Measurements from ENCODE around the gene LAMC1. TPM values are rescaled to one million over a fixed set of nuclear protein-coding genes. Genes with fewer than 3 reads are reported as not detected.

LAMC1 gene
- total RNA-seq, 1 experiment from 2014 or later: 71.5 TPM

GRCh38 chr1:183103577-183103976 lies 80.4 kb downstream of the LAMC1 start:
- Histone ChIP-seq H3K9ac (ENCODE audit: low read length) (no peak overlapping the region), H2AFZ (ENCODE audit: low read length) (no peak overlapping the region), H3K9me3 (ENCODE audit: low read length) (no peaks in the 10 kb centered on the region), H3K4me2 (ENCODE audit: low read length) (no peak overlapping the region), H4K20me1 (ENCODE audit: low read length) (peaks cover 4% of the 10 kb centered on the region; the same call in 1 of the 2 replicates), H3K27ac (ENCODE audit: low read length) (no peak overlapping the region), H3K4me1 (ENCODE audit: insufficient read depth, low read length) (no peaks in the 10 kb centered on the region), H3K79me2 (ENCODE audit: low read length) (peaks cover 22% of the 10 kb centered on the region), H3F3A (ENCODE audit: low read length, unreplicated experiment) (no peaks in the 10 kb centered on the region), H3K36me3 (ENCODE audit: low read depth, low read length) (peaks cover 8% of the 10 kb centered on the region), H3K9me2 (replicated peaks; ENCODE audit: low read length) (no peaks in the 10 kb centered on the region), H3K27me3 (ENCODE audit: low read length) (no peaks in the 10 kb centered on the region), H3K4me3 (ENCODE audit: low read length) (no peak overlapping the region)
- DNase-seq (no peak), ATAC-seq (no peak)
- BruUV-seq (replicated peaks): no TSS peak
- TF ChIP-seq EZH2 (IDR thresholded peaks at IDR 0.05; ENCODE audit: low read length, unreplicated experiment): no peak
- no peak for TF ChIP-seq EZH2phosphoT487 (IDR thresholded peaks at IDR 0.05; ENCODE audit: borderline replicate concordance, low read length)
- TF ChIP-seq CTCF (conservative IDR thresholded peaks at IDR 0.05; ENCODE audit: low read depth, low read length): no peak
- ChIA-PET CTCF (no interaction called here), POLR2A (ENCODE audit: unreplicated experiment) (no interaction called here)
- intact Hi-C loops (cut with micrococcal nuclease): no loop called here

- POLR2A ChIA-PET (ENCODE audit: unreplicated experiment): no interaction called here
- CTCF ChIA-PET: no interaction called here
- BruUV-seq (replicated peaks): no TSS peak
Observed at GRCh38 chr1:183105449-183105848, 82.2 kb downstream of the LAMC1 start.

GRCh38 chr1:183106166-183106565 lies 82.9 kb downstream of the LAMC1 start:
- H3K27me3 ChIP-seq (ENCODE audit: low read length): no peaks in the 10 kb centered on the region
- H3K4me2 ChIP-seq (ENCODE audit: low read length): no peak overlapping the region
- peaks cover 5% of the 10 kb centered on the region for H3K36me3 ChIP-seq (ENCODE audit: low read depth, low read length)
- no peaks in the 10 kb centered on the region for H3F3A ChIP-seq (ENCODE audit: low read length, unreplicated experiment)
- POLR2A ChIA-PET (ENCODE audit: unreplicated experiment): no interaction called here
- H3K4me1 ChIP-seq (ENCODE audit: insufficient read depth, low read length): no peaks in the 10 kb centered on the region
- no peak overlapping the region for H3K27ac ChIP-seq (ENCODE audit: low read length)
- intact Hi-C loops (cut with micrococcal nuclease): no loop called here
- no peak overlapping the region for H3K9ac ChIP-seq (ENCODE audit: low read length)
- no peak overlapping the region for H2AFZ ChIP-seq (ENCODE audit: low read length)
- no peak overlapping the region for H3K4me3 ChIP-seq (ENCODE audit: low read length)
- no peak for ATAC-seq
- CTCF ChIA-PET: no interaction called here
- TF ChIP-seq EZH2 (IDR thresholded peaks at IDR 0.05; ENCODE audit: low read length, unreplicated experiment) (no peak), EZH2phosphoT487 (IDR thresholded peaks at IDR 0.05; ENCODE audit: borderline replicate concordance, low read length) (no peak), CTCF (conservative IDR thresholded peaks at IDR 0.05; ENCODE audit: low read depth, low read length) (no peak)
- no peaks in the 10 kb centered on the region for H4K20me1 ChIP-seq (ENCODE audit: low read length)
- H3K79me2 ChIP-seq (ENCODE audit: low read length): peaks cover 2% of the 10 kb centered on the region
- no peak for DNase-seq
- no TSS peak for BruUV-seq (replicated peaks)
- H3K9me3 ChIP-seq (ENCODE audit: low read length): no peaks in the 10 kb centered on the region
- no peaks in the 10 kb centered on the region for H3K9me2 ChIP-seq (replicated peaks; ENCODE audit: low read length)

More at GRCh38 chr1:183105449-183105848, 82.2 kb downstream of the LAMC1 start:
- H3K36me3 ChIP-seq (ENCODE audit: low read depth, low read length): peaks cover 5% of the 10 kb centered on the region
- H4K20me1 ChIP-seq (ENCODE audit: low read length): peaks cover 4% of the 10 kb centered on the region; the same call in 1 of the 2 replicates
- no peak for DNase-seq
- H3K79me2 ChIP-seq (ENCODE audit: low read length): peaks cover 10% of the 10 kb centered on the region
- H3K4me2 ChIP-seq (ENCODE audit: low read length): no peak overlapping the region
- H3K27ac ChIP-seq (ENCODE audit: low read length): no peak overlapping the region
- H3K9me2 ChIP-seq (replicated peaks; ENCODE audit: low read length): no peaks in the 10 kb centered on the region
- H3K4me1 ChIP-seq (ENCODE audit: insufficient read depth, low read length): no peaks in the 10 kb centered on the region
- no peak overlapping the region for H3K4me3 ChIP-seq (ENCODE audit: low read length)
- no peak overlapping the region for H2AFZ ChIP-seq (ENCODE audit: low read length)
- H3K9me3 ChIP-seq (ENCODE audit: low read length): no peaks in the 10 kb centered on the region
- H3F3A ChIP-seq (ENCODE audit: low read length, unreplicated experiment): no peaks in the 10 kb centered on the region
- no peak for ATAC-seq
- no peak overlapping the region for H3K9ac ChIP-seq (ENCODE audit: low read length)
- no peak for TF ChIP-seq EZH2phosphoT487 (IDR thresholded peaks at IDR 0.05; ENCODE audit: borderline replicate concordance, low read length)
- H3K27me3 ChIP-seq (ENCODE audit: low read length): no peaks in the 10 kb centered on the region
- intact Hi-C loops (cut with micrococcal nuclease): no loop called here

Measured in PC-3 (cell line).